ENCODE results near the gene CUEDC1.

Gene CUEDC1

DNA sequence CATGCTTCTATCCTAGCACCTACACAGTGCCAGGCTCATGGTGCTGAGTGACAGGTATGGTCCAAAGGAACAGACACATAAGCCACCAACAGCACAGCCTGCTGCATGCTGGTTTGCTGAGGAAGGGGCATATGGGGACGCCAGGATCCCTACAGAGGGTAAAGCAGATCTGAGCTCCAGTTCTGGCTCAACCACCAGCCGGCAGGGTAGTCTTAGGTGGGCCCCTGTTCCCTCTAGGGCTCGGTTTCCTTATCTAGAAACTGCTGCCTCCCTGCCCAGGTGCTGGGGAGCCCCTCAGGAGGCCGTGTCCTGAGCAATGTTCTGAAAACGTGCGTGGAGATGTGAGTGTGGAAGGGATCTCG lies 81.2 kb downstream of the CUEDC1 start:
- DNase-seq, result no peak

DNA sequence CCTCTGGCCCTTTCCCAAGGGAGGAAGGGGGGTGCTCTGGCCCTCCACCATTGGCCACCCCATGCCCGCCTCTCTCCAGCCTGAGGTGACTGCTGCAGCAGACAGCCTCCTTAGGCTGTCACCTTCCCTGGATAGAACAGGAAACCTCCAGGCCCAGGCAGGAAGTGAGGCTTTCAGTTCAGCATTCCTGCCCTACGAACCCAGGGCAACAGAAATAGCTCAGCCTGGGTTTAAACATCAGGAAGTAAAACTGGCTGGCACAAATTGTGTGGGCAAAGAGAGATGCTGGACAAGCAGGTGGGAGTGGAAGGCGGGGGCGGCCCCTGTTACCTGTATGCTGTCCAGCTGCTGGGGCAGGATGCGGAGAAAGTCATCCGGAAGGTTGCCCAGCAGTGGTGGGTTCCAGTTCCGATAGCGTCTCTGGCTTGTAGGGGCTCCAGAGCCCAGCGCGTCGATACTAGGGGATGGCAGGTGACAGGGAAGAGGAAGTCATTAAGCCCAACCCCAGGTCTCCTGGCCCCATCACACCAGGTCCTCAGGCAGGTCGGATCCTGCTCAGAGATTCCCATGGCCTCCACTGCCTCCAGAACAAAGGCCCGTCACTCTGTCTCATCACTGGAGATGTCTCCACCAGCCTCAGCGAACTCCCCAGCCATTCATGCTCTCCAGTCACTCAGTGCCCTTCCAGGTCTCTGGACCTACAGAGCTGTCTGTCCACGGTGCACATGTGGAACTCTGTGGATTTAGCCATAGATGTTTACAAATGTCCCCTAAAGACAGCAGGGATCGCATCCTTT lies 81.8 kb downstream of the CUEDC1 start:
- no peak for DNase-seq

DNA sequence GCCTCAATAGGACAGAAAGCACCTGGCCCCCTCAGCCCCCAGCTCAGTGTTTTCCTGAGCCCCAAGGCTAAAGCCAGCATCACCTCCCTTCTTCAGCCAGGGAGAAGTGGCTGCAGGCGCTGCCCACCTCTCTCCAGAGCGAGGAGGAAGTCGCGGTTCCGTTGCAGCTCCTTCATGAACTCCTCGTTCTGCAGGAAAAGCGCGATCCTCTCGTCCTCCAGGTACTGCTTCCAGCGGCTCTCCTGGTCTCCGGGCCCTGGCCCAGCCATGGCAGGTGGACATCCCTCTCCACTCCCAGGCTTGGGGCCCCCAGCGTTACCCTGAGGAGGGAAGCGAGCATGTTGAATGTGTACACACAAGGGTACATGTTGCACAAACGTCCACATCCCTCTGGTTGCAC lies 82.7 kb downstream of the CUEDC1 start:
- no peak for DNase-seq

DNA sequence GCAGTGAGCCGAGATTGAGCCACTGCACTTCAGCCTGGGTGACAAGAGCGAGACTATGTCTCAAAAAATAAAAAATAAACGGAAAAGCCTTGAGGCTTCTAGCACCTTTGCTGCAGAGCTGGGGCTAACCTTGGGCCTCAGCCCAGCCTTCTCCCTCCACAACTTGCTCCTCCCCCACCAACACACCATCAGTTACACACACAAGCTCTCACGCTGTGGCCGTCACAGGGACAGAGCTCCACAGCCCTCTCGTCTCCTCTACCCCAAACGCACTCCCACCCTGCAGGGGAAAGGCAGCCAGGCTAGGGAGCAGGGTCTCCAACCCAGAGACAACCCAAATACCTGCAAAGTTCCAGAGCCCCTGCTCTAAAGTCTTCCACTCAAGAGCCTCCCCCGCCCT lies 83.3 kb downstream of the CUEDC1 start:
- no peak for DNase-seq

DNA sequence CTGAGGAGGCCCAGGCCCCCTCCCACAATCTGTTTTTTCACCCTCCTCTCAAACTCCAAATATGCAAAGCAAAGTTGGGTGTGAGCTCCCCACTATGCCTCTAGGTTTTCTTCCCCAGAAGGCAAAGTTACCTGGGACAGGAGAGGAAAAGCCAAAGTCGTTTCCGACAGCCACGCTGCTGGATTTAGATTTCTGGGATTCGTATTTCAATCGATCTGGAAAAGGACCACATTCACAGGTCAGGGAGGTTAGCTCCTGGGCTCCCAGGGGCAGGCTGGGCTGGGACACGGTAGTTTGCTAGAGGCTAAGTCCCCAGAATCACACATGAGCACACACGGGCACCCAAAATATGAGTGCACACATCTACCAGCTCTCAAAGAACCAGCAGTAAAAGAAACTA lies 84.1 kb downstream of the CUEDC1 start:
- DNase-seq, result no peak

DNA sequence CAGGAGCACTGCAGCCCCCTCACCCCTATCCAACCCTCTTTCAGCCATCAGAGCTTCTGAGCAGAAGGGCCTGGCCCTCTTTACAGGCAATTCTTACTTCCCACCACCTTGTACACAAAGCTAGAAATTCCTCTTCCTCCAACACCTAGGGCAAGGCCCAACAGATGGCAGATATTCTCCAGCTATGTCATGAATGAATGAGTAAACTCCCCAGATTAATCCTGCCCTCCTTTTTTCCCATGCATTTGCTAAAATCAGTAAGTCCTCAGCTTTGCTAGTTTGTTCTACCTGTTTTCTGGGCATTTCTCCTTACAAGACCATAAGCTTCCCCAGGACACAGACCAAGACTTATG lies 85.0 kb downstream of the CUEDC1 start:
- no peak for DNase-seq

DNA sequence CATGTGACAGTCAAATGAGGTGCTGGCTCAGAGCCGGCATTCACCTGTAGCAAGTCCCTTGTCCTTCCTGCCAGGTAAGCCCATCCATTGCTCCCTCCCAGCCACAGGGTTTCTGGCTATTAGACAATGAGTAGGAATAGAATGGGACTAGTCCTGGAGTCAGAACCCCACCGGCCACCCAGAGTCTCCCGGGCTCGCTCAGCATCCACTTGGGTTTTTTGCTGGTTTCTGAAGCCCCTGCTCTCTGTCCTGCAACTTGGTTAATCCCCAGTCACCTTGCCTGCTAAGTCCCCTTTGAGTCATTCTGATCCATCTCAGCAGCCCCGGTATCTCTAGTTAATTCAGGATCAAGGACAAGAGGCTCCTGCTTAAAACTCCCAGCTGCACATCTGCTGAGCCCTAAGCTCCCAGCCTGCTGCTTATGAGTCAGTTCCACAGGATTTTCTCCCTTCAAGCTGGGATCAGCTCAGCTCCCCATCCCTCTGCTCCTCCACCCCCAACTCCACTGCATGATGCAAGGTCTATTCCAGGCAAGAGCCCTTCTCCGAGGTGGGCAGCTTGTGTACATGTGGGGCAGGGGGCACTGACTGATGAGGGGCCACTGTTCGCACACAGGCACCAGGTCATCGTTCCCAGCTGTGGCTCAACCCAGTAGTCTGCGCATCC lies 85.5 kb downstream of the CUEDC1 start:
- DNase-seq, result no peak

DNA sequence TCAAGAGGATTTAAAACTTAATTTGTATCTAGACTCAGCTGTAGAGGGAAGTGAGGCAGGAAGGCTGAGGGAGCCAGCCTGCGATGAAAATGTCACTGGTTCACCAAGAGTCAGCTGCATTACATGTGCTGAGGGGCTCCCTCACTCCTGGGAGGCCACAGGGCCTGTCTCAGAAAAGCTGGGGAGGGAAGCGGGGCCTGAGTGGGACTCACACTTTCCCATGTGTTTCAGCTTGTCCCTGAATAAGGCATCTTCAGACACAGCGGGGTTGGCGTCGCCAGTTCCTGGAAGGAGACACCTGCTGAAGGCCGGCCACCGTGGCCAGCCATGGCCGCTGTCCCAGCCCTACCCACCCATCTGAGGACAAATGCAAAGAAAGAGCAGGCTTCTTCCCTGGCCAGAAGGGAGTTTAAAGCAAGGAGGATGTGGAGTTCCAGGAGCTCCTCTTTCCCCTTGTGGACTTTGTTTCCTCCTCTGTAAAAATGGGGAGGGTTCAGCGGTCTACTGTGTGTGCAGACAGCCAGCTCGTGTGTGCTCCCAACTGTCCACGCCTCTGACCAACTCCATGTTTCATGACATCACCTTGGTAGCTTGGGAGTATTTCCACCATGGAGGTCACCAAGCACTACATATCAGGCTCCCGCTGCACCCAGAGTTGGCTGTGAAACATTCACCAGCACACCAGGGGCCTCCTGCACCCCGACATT lies 86.1 kb downstream of the CUEDC1 start:
- DNase-seq, result no peak

DNA sequence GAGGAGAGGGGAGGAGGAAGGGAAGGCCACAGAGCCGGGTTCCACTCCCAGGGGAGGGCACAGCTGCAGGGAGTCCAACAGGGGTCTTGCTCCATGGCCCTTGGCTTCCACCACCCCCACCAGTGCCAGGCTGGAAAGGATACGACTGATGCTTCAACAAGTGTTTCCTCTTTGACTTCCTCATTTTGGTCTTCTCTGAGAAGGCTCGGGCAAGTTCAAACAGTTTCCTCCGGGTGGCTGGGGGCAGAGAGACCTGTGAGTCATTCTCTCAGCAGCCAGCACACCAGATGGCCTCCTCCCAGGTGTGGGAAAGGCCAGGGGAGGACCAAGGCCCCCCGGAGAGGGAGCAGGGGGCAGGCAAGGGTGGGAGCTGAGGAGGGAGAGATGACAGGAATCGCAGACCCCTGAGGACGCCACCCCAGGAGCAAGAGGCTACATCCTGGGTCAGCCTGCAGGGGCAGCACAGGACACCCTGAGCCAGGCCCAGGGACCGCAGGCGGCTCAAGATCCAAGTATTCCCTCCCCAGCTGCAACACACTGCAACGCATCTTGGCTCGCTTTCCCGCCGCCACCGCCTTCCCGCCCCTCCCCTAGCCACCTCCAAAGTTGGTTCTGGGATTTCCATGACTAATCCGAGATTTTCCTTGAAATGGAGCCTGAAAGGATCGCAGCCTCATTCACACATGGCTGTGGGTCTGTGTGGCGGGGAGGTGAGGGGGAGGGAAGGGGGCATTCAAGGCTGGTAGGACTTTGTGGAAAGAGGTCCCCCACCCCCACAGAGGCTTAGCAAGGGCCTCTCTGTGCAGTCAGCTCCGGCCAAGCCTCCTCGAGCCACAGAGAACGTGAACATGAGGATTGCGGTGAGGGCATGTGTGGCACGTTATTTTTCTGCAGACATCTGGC lies 87.0 kb downstream of the CUEDC1 start:
- DNase-seq, result peak; percentile 65

DNA sequence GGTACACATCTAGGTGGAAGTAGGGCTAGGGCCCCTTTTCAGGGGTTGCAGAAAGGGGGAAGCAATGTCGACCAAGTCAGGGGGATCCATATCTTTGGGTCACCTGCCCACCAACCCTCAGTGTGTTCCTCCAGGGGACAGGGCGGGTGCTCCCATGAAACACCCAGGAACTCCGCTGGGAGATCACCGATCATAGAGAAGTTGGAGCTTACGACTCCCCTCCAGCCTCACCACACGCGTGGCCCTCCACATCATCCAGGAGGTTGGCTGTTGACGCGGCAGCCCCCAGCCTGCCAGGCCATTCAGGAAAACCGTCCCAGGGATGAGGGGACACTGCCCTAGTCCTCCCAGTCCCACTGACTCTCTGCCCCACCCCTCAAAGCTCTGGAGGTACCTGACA lies 88.1 kb downstream of the CUEDC1 start:
- DNase-seq, result no peak

DNA sequence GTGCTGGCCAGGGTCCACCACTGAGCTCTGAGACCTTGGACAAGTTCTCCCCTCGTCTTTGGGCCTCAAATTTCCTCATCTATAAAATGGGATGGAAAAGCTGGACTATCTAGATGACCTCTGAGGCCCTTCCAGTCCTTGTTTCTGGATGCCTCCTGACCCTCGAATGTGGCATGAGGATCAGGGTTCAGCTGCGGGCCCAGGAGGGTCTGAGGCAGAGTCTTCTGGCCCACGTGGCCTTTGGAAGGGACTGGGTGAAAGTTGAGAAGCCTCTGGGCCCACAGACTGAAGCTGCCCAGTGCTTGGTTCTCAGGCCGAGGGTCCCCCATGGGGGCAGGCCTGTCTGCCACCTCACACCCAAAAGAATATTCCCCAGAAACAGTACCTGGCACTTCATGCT lies 88.5 kb downstream of the CUEDC1 start:
- no peak for DNase-seq

DNA sequence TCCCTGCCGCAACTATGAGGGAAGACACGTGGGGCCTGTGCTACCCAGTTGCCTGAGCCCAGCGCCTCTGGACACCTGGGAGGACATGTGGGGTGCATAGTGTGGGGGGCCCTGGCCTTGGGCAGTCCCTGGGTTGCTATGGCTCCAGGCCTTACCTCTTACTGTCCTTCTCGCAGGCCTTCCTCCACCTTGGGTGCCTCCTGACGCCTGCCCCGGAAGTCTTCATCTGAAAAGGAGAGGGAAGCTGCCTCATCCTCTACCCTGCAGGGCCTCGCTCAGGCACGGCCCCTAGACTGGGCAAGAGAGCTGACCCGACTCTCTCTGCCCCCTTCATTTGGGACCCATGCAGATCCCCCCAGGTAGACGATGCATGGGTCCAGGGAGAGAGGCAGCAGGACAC lies 88.9 kb downstream of the CUEDC1 start:
- no peak for DNase-seq

DNA sequence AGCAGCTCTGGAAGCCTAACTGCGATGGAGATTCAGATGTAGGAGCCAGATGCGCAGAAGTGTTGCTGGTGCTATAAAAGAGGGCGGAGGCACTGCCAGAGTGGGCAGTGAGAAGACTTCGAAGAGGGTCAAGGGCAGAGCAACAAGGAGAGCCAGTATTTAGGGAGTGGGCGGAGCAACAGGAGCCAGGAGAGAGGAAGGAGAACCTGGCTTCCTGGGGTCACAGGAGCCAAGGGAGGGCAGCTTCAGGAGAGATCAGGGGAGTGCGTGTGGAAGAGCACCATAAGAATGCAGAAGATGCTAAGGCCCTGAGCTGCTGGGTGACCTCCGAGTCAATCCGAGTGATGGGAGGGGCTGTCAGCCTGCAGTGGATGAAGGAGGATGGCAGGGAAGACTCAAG lies 90.9 kb downstream of the CUEDC1 start:
- DNase-seq, result no peak

DNA sequence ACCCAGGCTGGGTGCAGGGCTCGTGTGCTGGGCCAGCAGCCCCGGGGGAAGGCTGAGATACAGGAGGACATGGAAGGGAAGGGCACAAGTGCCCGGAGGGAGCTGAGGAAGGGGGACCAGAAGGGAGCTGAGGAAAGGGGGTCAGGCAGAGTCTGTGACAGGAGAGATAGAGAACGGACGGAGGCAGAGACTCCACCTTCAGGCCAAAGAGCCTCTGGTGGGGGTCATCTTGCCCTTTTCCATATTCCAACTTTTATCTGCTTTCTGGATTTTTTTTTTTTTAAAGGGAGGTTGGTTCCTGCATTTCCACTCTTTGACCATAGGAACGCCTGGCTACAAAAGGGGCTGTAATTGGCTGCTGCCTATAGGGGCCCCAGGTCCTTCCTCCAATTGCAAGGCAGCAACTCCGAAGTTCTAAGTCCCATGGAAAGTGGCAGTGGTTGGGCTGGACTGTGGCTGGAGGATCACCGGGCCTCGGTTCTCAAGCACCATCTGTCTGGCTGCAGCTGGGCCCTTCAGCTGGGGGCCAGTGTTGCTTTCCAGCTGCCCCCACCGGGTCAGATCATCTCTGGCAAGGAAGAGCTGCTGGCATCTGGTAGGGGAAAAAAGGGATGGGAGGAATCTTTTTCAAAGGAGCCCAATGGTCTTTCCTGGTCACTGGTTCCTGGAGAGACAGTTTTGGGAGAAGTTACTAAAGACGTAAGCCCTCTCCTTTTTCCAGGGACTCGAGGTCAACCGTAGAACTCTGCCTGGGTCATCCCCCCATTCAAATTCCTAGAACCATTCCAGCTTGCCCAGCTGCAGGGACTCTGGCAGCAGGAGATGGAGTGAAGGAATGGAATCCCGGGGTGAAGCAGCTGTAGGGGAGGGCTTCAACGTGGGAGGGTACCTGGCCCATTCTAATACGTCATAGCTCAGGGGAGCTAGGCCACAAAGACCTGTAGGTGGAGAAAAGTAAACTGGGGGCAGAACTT lies 92.2 kb downstream of the CUEDC1 start:
- no peak for DNase-seq

DNA sequence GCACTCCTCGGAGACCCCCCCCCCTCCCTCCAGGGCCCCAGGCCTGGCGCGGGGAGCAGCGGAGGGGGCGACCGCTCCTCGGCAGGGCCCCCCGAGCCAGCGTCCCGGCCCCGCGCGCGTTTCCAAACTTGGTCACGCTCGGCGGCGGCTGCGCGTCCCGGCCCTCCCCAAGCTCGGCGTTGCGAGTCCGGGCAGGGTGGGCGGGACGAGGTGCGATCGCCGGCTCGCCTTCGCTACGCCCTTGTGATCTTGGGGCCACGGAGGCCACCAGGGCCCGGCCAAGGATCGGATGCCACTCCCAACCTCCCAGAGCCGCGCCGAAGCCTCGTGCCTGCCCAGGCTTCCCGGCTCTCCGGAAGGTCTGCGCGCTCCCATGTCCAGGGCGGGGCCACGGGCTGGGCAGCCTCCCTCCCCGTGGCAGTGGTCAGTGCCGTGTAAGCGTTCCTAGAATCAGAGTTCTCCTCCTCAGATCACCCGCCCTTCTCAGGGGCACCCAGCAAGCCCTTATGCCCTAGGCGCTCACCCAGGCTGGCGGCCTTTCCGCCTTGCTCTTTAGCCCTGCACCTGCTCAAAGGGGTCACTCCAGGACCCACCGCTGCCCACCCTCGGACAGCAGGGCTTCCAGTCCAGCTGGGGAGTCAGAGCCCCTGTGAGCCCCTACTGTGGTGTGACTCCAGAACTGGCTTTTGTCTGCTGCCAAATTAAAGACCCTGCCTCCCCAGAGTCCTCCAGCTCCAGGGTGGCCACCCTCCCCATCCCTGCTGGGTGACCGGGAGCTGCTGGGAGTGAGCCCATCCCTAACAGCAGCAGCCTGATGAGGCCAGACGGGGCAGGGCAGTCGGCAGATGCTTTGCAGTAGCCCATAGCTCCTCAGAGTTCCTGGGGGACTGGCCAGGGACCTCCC lies 93.2 kb downstream of the CUEDC1 start:
- no peak for DNase-seq

DNA sequence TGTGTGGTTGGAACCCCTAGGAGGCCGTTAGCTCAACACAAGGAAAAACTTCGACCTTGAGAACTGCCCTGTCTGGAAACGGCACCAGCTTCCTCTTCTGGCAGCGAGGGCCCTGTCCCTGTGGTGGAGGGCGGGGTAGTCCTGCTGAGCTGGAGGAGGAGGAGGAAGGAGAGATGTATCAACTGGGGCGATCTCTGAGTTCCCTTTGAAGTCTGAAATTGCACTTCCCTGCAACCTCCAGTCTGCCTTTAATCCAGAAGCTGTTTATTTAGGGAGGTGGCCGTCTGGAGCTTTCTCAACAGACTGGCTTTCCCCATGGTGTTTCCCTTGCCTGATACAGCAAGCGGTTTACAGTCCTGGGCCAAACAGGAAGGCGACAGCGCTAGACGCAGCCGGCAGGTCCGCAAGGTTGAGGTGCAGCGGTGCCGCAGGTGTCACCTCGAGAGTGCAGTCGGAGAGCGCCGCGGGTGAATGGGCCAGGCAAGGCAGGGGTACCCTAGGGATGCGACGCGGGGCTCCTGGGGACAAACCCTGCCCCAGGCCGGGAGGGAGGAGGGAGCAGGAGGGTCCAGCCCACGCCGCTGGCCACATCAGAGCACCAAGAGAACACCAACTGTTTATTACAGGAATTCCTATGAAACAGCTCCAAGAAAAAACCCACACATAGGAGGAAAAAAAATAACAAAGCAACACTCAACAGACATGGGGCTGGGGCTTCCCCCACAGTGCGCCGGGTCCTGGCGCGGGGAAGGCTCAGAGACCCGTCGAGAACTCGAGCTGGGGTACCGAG lies 94.0 kb downstream of the CUEDC1 start:
- DNase-seq, result no peak

DNA sequence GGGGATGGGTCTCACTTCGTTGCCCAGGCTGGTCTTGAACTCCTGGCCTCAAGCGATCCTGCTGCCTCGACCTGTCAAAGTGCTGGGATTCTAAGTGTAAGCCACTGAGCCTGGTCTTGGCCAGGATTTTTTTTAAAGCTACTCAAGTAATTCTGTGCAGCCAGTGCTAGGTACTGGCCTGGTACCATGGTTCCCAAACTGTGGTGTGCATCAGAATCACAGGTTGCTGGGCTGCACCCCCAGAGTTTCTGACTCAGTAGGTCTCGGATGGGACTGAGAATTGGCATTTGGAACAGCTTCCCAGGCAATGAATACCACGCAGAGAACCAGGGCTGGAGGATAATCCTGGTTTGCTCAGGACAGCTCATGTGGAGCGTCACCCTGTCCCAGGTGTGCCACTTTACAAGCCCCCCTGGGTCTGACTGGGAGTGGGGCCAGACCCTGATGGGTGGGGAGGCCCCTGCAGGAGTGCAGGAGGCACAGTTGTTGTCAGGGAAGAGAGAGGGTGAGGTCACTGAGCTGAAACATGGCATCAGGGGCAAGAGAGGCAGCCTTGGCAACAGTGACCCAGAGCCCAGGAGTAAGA lies 94.7 kb downstream of the CUEDC1 start:
- DNase-seq, result no peak

DNA sequence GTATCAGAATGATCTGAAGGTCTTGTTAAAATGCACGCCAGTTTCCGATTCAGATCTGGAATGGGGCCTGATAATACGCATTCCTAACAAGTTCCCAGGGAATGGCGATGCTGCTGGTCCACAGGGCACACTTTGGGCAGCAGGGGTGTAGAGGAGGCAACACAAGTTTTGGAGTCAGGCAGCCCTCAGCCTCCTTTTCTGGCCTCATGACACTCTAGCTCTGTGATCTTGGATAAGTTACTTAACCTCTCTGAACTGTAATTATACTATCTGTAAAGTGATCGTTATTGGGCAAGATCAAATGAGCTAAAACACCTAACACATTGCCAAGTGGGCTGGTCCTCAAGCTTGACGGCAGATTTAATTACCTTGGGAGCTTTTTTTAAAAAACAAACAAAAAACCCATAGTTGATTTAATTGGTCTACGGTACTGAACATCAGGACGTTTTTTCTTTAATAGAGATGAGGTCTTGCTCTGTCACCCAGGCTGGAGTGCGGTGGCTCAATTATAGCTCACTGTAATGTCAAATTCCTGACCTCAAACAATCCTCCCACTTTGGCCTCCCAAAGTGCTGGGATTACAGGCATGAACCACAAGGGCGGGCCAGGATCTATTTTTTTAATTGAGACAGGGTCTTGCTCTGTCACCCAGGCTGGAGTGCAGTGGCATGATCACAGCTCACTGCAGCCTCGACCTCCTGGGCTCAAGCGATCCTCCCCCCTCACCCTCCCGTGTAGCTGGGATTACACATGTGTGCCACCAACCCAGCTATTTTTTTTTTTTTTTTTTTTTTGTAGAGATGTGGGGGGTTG lies 95.4 kb downstream of the CUEDC1 start:
- no peak for DNase-seq

DNA sequence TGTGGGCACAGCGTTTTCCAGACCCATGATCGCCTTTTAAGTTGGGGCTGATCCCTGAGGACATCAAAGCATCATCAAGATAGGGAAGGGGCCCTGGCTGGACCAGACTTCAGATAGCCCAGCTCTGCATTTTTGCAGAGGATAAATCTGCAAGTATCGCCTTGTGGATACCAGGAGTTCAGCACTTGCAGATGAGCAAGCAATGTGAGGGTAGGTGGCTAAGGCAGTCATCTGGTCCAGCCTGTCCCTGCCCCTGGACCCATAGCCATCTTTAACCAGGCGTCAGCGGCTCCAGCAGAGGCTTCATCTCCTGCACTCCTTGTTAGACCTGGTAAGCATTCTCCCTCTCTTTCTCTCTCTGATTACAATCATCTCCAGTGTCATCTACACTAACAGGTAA lies 96.4 kb downstream of the CUEDC1 start:
- DNase-seq, result no peak
